Measurements from ENCODE around the gene NDUFS8.

The NDUFS8 gene

DNA sequence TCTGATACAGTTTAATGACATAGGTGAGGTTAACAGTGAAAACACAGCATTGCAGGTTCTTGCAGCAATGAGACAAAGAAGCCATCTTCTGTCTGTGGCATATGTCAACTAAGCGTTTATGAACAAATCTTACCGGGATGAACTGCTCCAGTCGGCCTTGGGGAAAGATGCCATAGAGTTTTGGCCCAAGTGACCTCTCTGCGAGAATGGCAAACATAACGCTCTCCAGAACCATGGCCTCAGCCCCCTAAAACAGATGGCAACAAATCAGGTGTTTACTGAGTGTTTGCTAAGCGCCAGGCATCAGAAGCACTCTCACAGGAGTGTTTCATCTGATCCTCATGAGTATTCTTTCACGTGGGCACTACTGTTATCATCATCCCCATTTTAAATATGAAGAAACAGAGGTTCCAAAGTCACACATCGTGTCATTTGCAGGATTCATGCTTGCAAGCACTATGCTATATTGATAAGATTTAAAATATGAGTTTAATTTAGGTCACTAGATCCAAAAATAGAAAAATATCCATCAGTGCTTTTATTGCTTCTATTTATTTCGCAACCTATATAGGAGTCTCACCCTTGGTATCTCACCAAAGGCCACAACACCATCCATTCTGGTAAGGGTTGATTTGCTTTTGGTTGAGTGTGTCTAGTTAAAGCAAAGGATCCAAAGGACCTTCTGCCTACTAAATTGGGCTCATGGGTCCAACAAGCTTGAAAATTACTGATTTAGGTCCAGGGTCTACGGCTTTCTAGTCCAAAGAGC is 44.3 kb downstream of the NDUFS8 start:
- no peak for TF ChIP-seq POLR2A (IDR thresholded peaks at IDR 0.05; ENCODE audit: low read depth, low read length)
- DNase-seq (ENCODE audit: insufficient read length, low spot score), result no peak
- no peak for FAIRE-seq

DNA sequence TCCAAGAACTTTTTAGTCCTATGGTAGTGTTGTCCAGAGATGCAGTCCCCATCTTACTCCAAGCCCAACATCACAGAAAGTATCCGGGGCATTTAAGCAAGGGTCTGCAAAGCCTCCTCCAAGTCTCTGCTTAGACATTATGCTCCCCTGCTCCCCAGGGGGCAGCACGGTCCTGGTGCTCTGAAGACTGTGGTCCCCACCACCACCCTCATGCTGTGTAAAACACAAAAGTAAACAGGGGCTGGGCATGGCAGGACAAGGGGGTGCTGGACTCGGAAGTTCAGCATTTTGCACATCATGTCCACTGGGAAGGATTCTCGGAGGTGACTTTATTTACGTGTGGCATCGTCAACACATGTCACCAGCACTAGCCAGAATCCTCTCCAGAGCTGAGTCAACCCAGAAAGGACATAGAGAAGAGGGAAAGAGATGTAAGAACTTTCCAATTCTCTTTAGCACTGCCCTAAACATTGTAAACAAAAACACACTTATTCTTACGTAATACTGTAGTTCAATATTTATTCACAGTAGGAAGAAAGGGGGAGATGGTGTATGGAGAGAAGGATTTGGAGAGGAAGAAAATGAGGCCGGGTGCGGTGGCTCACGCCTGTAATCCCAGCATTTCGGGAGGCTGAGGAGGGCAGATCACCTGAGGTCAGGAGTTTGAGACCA is 46.0 kb downstream of the NDUFS8 start:
- TF ChIP-seq POLR2A (IDR thresholded peaks at IDR 0.05; ENCODE audit: low read depth, low read length), result no peak
- DNase-seq (ENCODE audit: insufficient read length, low spot score) (no peak), FAIRE-seq (no peak)

DNA sequence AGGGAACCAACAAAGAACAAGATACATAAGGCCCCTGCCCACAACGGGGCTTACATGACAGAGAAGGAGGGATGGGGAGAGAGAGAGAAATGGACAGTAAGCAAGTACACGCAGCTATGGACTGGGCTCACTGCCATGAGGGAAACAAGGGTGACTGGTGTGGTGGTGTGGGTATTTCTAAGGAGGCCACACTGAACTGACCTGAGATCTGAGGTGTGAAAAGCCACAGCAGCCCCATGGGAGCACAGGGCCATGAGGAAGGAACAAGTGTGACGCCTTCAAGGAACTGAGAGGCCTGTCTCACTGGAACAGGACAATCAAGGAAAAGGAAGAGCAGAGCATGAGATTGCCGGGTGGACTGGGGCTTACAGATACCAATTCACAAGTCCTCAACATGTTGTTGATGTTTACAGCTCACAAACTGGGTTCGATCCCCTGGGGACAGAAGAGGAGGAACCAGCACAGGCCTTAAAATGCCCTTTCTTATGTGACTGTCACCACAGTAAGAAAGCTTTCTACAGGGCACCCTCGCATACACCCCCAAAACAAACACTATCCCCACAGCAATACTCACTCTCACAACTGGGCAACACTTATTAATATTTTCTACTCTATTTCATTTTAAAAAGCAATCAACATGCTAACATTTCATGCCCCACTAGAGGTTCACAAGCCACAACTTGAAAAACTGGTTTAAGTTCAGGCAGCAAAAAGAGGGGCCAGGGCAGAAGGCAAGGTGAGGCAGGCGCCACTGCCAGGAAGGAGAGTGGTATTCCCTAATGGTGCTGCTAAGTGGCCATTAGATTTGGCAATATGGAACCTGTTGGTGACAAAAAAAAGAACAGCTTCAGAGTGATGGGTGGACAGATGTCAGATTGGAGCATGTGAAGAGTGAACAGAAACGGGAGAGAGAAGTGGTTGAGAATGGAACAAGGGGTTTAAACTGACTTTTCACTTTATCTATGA is 47.4 kb downstream of the NDUFS8 start:
- no peak for DNase-seq (ENCODE audit: insufficient read length, low spot score)
- FAIRE-seq, result no peak
- no peak for TF ChIP-seq POLR2A (IDR thresholded peaks at IDR 0.05; ENCODE audit: low read depth, low read length)

DNA sequence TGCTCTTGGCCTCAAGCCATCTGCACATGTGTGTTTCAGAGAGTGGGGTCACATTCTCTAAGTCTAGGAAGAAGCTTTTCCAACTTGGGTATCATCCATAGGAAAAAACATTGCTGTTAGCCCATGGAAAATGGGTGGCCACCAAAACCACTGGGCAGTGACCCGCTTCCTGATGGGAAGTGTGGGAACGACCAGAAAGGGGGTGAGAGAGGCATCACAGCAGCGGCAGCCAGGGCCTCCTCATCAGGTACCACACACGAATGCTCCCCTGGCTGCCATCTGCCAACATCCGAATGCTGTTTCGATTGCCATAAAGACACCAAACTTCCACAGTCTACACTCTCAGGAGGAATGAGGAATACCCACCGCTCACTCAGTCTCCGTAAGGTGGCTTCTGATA is 50.4 kb downstream of the NDUFS8 start:
- no peak for DNase-seq (ENCODE audit: insufficient read length, low spot score)
- FAIRE-seq, result no peak
- no peak for TF ChIP-seq POLR2A (IDR thresholded peaks at IDR 0.05; ENCODE audit: low read depth, low read length)

DNA sequence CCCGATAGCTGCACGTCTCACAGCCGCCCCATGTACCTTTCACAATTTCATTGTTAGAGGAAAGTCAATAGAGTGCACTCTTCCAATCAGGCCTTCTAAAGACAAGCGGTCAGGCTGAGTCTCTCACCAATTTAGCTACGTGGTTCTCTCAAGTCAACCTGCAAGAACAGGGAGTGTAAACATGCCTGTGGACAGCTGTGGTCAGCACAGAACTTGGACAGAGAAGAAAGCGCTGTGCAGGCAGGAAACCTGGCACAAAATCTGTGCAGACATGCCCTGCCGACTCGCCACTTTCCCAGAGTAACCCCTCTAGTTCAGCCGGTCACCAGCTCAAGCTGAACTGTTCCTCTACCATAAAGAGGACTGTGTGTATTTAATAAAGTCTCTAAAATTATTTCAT is 51.2 kb downstream of the NDUFS8 start:
- DNase-seq (ENCODE audit: insufficient read length, low spot score) (no peak), FAIRE-seq (no peak)
- TF ChIP-seq POLR2A (IDR thresholded peaks at IDR 0.05; ENCODE audit: low read depth, low read length), result no peak

DNA sequence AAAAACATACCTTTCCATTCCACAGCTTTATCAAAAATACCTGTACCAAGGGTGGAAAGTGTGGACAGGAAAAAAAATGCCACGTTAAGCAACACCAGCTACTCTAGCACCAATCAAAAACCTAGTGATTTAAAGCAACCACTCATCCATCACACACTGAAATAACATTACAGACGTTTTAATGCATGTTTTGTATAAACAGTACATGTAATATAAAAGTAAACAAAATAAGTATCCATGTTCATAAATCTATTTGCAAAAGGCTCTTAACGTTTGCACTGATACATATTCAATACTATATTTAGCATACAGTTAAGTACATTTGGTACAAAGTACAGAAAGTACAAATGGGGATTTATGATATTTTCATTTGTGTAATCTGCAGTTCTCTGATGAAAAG is 52.0 kb downstream of the NDUFS8 start:
- DNase-seq (ENCODE audit: insufficient read length, low spot score) (no peak), FAIRE-seq (no peak)
- no peak for TF ChIP-seq POLR2A (IDR thresholded peaks at IDR 0.05; ENCODE audit: low read depth, low read length)

DNA sequence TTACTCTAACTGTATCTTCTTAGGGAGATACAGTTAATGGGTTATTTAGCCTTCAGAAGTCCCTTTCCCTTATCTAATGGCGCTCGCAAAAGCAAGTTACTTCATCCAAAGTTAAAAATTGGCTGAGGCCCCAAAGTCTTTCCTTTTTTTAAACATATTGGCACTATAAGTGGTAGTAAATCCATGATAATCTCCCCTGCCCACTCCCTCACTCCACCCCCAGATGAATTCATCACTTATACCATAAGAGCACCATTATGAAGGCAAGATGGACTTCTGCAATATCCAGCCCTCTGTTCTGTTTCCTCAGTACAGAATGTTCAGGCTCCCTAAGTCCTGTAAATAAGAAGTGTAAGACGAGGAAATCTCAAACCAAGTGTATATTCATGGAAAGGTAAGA is 53.0 kb downstream of the NDUFS8 start:
- no peak for DNase-seq (ENCODE audit: insufficient read length, low spot score)
- no peak for TF ChIP-seq POLR2A (IDR thresholded peaks at IDR 0.05; ENCODE audit: low read depth, low read length)
- FAIRE-seq, result no peak
